ENCODE data around the gene ADORA2B.

ADORA2B gene

DNA sequence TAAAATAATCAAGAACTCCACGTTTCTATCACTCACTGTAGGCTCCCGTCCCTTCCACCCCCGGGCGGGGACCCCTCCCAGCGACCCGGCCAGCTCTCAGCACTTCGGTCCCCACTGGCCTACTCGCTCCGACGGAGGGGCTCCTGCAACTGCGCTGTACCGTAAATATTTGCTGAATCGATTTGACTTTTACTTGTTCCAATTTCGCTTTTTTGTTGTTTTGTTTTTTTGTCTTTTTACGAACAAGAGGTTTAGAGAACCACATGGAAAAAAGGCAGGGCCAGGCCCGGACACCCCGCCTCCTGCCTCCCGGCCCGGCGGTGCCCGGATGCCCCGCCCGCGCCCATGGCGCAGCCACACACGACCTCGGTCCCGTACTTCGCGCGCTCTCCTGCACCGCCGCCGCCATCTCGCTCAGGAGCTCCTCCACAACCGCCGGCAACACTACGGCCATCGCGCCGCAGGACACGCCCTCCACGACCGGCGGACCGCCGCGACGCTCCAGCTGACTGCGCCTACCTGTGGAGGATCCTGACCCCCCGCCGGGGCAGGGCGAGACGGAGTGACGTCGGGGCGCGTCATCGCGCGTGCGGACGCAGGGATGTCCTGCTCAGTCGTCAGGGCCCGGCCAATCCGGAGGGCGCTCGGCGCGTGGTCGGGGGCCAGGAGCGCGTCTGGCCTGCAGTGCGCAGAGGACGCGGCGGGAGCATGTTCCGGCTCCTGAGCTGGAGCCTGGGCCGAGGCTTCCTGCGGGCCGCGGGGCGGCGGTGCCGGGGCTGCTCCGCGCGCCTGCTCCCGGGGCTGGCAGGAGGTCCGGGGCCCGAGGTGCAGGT, 54.4 kb downstream of the ADORA2B start, which contains the start of the genes TTC19 and ZSWIM7:
Gene TTC19 (plus strand): TSS at position 684 of the 833 bp plus-strand sequence. CDS start 25 bp downstream, at position 709.
Gene ZSWIM7 (minus strand): TSS at position 564 of the 833 bp plus-strand sequence. CDS start 110 bp downstream, at position 454.
- TF ChIP-seq ZC3H10 (CRISPR knock-in tag; IDR thresholded peaks at IDR 0.05) (0 out of 2 replicates have a peak, but pooled peaks have one; percentile 37), ZNF70 (CRISPR knock-in tag; IDR thresholded peaks at IDR 0.05) (no peak), ZFP3 (CRISPR knock-in tag; IDR thresholded peaks at IDR 0.05) (peak; percentile 93)
- ATAC-seq: peak; percentile 94

DNA sequence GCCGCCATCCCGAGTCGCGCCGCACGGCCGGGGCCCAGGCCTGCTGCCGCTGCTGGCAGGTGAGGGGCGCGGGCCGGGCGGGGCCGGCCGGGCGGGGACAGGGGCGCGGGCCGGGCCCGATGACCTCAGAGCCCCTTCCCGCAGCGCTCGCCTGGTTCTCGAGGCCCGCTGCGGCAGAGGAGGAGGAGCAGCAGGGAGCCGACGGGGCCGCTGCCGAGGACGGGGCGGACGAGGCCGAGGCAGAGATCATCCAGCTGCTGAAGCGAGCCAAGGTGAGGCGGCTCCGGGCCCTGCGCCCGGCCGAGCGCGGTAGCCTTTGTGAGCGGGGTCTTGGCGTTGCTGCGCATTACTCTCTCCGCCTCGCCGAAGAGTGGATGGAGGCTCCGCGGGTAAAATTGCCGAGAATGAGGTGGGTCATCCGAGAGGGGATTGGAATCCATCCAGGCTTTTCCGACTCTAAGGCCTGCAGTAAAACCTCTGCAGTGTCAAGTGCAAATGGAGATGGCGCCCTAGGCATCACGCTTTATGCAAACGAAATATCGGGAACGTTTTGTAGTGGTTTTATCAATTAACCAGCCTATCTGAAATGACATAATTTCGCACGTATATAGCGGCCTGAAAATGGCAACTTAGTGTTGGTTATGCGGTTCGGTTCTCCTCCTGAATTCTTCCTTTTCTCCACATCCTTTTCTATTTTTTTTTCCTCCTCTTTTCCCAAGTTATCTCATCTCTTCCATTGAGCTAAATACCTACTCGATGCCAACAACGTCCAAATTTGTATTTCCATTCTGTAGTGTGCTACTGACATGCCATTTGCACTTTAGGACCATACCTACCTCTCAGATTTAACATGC, 55.3 kb downstream of the ADORA2B start:
- TF ChIP-seq, protein P1, sequence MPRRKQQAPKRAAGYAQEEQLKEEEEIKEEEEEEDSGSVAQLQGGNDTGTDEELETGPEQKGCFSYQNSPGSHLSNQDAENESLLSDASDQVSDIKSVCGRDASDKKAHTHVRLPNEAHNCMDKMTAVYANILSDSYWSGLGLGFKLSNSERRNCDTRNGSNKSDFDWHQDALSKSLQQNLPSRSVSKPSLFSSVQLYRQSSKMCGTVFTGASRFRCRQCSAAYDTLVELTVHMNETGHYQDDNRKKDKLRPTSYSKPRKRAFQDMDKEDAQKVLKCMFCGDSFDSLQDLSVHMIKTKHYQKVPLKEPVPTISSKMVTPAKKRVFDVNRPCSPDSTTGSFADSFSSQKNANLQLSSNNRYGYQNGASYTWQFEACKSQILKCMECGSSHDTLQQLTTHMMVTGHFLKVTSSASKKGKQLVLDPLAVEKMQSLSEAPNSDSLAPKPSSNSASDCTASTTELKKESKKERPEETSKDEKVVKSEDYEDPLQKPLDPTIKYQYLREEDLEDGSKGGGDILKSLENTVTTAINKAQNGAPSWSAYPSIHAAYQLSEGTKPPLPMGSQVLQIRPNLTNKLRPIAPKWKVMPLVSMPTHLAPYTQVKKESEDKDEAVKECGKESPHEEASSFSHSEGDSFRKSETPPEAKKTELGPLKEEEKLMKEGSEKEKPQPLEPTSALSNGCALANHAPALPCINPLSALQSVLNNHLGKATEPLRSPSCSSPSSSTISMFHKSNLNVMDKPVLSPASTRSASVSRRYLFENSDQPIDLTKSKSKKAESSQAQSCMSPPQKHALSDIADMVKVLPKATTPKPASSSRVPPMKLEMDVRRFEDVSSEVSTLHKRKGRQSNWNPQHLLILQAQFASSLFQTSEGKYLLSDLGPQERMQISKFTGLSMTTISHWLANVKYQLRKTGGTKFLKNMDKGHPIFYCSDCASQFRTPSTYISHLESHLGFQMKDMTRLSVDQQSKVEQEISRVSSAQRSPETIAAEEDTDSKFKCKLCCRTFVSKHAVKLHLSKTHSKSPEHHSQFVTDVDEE (CRISPR knock-in tag; IDR thresholded peaks at IDR 0.05): no peak
- TF ChIP-seq, protein P2, sequence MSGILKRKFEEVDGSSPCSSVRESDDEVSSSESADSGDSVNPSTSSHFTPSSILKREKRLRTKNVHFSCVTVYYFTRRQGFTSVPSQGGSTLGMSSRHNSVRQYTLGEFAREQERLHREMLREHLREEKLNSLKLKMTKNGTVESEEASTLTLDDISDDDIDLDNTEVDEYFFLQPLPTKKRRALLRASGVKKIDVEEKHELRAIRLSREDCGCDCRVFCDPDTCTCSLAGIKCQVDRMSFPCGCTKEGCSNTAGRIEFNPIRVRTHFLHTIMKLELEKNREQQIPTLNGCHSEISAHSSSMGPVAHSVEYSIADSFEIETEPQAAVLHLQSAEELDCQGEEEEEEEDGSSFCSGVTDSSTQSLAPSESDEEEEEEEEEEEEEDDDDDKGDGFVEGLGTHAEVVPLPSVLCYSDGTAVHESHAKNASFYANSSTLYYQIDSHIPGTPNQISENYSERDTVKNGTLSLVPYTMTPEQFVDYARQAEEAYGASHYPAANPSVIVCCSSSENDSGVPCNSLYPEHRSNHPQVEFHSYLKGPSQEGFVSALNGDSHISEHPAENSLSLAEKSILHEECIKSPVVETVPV (CRISPR knock-in tag; IDR thresholded peaks at IDR 0.05): no peak
- TF ChIP-seq ZNF565 (CRISPR knock-in tag; conservative IDR thresholded peaks at IDR 0.05; ENCODE audit: low read depth) (no peak), ZNF8 (CRISPR knock-in tag; IDR thresholded peaks at IDR 0.05) (no peak), ESRRG (CRISPR knock-in tag; IDR thresholded peaks at IDR 0.05) (no peak), SNAI2 (CRISPR knock-in tag; IDR thresholded peaks at IDR 0.05) (no peak), TCF4 (CRISPR knock-in tag; IDR thresholded peaks at IDR 0.05; ENCODE audit: borderline replicate concordance) (no peak), TOX (CRISPR knock-in tag; IDR thresholded peaks at IDR 0.05; ENCODE audit: borderline replicate concordance) (no peak), GLIS3 (CRISPR knock-in tag; IDR thresholded peaks at IDR 0.05) (no peak), ISL1 (CRISPR knock-in tag; IDR thresholded peaks at IDR 0.05) (no peak), BACH2 (CRISPR knock-in tag; IDR thresholded peaks at IDR 0.05; ENCODE audit: borderline replicate concordance) (no peak), PPARA (CRISPR knock-in tag; IDR thresholded peaks at IDR 0.05; ENCODE audit: borderline replicate concordance) (no peak), ARNTL (CRISPR knock-in tag; IDR thresholded peaks at IDR 0.05; ENCODE audit: borderline replicate concordance, low read depth) (no peak), ZFP3 (CRISPR knock-in tag; IDR thresholded peaks at IDR 0.05) (no peak), ZNF70 (CRISPR knock-in tag; IDR thresholded peaks at IDR 0.05) (no peak)
- TF ChIP-seq, protein P3, sequence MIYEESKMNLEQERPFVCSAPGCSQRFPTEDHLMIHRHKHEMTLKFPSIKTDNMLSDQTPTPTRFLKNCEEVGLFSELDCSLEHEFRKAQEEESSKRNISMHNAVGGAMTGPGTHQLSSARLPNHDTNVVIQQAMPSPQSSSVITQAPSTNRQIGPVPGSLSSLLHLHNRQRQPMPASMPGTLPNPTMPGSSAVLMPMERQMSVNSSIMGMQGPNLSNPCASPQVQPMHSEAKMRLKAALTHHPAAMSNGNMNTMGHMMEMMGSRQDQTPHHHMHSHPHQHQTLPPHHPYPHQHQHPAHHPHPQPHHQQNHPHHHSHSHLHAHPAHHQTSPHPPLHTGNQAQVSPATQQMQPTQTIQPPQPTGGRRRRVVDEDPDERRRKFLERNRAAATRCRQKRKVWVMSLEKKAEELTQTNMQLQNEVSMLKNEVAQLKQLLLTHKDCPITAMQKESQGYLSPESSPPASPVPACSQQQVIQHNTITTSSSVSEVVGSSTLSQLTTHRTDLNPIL (CRISPR knock-in tag; IDR thresholded peaks at IDR 0.05; ENCODE audit: low read depth): no peak
- TF ChIP-seq, protein P4, sequence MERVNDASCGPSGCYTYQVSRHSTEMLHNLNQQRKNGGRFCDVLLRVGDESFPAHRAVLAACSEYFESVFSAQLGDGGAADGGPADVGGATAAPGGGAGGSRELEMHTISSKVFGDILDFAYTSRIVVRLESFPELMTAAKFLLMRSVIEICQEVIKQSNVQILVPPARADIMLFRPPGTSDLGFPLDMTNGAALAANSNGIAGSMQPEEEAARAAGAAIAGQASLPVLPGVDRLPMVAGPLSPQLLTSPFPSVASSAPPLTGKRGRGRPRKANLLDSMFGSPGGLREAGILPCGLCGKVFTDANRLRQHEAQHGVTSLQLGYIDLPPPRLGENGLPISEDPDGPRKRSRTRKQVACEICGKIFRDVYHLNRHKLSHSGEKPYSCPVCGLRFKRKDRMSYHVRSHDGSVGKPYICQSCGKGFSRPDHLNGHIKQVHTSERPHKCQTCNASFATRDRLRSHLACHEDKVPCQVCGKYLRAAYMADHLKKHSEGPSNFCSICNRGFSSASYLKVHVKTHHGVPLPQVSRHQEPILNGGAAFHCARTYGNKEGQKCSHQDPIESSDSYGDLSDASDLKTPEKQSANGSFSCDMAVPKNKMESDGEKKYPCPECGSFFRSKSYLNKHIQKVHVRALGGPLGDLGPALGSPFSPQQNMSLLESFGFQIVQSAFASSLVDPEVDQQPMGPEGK (CRISPR knock-in tag; IDR thresholded peaks at IDR 0.05; ENCODE audit: borderline replicate concordance): no peak
- ATAC-seq: peak; percentile 8

DNA sequence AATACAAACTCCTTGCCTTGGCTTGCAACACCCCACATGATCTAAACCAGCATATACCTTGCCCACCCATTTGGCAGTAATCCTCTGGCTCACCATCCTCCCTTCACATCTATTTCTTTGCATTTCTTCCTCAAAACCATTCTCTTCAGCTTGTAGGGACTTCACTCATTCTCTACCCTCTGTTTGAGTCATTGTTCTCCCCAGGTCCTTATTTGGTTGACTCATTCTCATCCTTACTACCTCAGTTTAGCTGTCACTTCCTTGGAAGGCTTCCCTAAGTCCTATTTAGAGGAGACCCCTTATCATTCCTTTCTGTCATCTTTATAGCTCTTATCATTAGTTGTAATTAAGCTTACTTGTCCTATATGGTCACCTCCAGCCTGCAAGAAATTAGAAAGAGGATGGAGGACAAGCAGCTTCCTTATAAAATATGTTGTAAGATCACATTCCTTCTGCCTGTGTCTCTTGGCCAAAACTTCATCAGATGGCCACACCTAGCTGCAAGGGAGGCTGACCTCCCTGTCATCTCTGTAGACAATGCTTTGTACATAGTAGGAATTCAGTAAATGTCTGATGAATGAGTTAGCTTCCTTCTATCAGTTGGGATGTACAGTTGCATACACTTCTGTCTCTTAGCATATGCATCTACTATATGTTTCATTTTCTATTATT, 56.4 kb downstream of the ADORA2B start:
- TF ChIP-seq ZNF565 (CRISPR knock-in tag; conservative IDR thresholded peaks at IDR 0.05; ENCODE audit: low read depth): no peak
- no peak for TF ChIP-seq ISL1 (CRISPR knock-in tag; IDR thresholded peaks at IDR 0.05)
- no peak for ATAC-seq
